HG02571 (cell line): ENCODE data around the gene JARID2.

Source experiments
- ATAC-seq: cut with Tn5 transposase; IDR thresholded peaks from one replicate; pipeline ENCODE4 v1.9.1; 2021; ENCODE audit warnings: mild to moderate bottlenecking, moderate library complexity; ENCODE audit not compliant: unreplicated experiment

The JARID2 gene

DNA sequence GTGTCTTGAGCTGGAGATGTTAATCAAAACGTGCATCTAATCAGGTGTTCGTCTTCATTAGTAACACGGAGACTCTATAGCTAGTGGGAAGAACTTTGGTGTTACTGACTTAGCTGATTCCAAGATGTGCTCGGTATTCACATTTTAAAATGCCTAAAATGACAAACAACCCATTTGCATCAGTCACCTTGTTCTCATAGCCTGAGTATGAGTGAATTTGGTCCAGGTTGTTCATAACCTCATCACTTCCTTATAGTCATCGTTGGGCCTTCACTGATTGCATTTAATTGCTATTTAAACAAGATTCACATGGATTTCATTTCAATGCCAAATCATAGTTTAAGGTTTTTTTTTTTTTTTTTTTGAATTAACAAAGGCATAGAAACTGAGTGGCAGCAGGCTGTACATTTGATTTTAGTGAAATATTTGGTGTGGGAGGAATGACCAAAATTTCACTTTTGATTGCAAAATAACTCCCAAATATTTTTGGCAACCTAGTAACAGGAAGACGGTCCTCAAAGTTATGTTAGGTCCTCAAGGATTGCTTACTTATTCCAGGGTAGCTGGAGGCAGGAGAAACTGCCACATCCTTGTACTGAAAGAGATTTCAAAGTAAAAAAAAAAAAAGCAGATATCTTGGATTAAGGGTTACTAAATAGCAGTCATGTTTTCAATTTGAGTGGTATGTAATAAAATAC lies 104.7 kb downstream of the JARID2 start:
- no peak for ATAC-seq

DNA sequence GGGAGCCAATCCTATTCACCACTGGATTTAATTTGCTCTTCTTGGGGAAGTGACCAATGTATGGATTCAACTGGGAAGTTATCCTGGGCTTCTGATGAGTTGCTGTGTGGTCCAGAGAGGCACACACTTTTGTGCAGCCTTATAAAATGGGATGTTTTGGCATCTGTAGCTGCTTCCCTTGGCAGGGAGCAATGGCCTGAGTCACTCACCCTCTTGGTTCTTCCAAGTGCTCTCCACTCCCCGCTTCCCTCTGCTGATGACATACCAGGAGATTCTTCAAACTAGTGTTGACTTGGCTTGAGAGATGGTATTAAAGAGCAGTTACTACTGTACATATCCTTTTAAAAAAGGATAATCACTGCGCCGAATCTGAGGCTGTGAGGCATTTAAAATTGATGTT lies 105.8 kb downstream of the JARID2 start:
- no peak for ATAC-seq

DNA sequence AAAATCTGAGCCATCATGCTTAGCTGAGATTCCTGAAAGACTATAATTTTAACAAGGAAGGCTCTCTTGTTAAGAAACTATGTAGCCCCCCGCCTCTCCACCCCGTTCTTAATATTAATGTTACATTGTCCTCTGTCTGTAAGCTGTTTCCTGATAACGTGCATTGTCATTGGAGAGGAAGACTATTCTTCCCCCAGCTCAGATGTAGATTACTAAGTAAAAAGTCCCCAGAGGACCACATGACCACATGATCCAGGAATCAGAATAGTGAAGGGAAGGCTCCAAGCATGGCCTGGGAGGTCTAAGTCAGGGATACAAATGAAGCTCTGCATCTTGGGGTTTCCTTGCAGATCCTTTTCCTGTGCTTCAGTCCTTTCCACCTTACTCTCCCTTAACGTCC lies 106.4 kb downstream of the JARID2 start:
- no peak for ATAC-seq

DNA sequence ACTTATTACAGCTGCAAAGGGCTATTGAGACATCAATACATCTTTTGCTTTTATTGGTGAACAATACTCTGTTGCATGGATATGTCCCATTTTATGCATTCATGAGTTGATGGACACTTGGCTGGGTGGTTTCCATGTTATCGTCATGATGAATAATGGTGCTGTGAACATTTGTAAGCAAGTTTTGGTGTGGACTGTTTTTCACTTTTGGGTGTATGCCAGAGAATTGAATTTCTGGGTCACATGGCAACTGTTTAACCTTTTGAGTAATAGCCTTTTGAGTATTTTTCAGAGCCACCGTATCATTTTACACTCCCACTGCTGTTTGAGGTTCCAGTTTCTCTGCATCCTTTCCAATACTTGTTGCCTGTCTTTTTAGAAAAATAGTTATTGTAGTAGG lies 107.0 kb downstream of the JARID2 start:
- no peak for ATAC-seq

DNA sequence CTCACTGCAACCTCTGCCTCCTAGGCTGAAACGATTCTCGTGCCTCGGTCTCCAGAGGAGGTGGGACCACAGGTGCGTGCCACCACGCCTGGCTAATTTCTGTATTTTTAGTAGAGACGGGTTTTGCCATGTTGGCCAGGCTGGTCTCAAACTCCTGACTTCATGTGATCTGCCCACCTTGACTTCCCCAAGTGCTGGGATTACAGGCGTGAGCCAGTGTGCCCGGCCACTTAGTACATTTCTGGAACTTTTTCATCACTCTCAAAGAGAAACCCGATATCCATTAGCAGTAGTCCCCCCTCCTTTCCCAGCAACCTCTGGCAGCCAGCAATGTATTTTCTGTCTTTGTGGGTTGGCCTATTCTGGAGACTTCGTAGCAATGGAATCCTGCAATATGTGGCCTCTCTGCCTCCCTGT lies 109.8 kb downstream of the JARID2 start:
- ATAC-seq = no peak

DNA sequence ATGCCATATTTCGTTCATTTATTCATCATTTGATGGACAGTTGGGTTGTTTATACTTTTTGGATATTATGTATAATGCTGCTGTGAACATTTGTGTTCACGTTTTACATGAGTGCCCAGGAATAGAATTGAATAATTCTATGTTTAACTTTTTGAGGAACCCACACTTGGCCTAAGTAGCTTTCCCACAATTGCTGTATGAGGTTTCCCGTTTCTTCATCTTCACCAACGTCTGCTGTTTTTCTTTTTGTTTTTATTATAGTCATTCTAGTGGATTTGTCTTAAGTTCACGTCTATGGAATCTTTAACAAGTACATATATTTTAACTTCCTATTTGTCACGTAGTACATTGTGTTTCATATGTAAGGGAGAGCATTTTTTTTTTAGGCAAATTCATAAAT lies 110.3 kb downstream of the JARID2 start:
- ATAC-seq = no peak

DNA sequence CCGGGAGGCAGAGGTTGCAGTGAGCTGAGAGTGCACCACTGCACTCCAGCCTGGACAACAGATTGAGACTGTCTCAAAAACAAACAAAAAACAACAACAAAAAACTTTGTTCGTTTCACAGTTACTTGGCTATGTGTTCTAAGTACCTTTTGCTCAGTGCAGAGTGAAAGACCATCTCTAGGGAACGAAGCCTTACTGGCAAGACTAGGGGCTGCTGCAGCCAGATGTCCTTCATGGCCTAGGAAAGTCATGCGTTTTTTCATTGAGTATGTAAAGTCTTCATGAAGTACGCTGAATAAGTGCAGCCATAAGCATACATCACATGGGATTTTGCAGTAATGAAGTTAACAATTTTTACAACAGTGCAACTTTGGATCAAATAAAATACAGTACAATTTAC lies 111.1 kb downstream of the JARID2 start:
- no peak for ATAC-seq

DNA sequence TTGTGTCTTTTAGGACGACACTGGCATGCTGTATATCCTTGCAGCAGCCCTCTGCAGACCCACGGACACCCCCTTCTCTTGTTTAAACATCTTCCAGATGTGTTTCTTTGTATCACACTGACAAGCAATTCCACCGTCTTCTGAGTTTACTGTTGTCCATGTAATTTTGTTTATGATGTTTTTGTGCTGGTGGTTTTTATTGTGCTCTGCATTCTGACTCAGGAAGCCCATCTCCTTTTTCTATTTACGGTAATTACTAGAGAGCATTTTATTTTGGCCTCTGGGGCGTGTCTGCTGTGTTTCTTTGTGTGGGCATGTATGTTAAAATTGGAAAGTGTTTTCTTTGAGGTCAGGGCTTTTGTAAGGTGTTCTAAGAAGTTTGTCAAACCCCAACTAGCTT lies 111.9 kb downstream of the JARID2 start:
- ATAC-seq = no peak

DNA sequence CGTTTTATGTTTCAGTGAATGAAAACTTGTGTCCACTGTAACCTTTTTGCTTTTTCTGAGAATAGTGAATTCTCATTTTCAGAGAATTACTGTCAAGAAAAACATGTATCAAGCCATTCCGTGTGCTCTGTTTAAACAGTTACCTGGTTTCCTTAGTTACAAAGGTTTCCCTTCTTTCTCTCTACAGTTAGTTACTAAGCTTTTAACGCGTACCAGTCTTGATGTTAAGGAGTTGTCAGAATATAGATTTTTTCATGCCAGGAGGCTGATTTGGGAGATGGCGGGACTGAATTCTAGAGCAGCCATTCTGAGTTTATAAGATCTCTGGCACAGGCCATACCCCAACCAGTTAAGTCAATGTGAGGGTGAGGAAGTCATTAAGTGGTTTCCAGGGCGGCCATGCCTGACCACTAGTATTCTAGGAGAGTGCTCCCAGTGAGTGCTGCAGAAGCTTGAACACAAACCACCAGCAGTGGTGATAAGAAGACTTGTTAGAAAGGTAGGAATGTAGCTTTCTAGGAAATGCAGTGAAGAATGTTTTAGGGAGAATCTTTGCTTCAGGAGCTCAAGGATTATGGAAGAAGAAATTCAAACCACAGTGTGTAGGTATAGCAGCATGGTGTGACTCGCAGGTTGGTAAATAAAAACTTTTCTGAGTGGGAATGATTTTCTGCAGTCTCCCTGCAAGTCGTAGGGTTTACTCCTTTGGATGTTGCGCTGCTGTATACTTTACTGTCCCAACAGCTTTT lies 112.9 kb downstream of the JARID2 start:
- no peak for ATAC-seq

DNA sequence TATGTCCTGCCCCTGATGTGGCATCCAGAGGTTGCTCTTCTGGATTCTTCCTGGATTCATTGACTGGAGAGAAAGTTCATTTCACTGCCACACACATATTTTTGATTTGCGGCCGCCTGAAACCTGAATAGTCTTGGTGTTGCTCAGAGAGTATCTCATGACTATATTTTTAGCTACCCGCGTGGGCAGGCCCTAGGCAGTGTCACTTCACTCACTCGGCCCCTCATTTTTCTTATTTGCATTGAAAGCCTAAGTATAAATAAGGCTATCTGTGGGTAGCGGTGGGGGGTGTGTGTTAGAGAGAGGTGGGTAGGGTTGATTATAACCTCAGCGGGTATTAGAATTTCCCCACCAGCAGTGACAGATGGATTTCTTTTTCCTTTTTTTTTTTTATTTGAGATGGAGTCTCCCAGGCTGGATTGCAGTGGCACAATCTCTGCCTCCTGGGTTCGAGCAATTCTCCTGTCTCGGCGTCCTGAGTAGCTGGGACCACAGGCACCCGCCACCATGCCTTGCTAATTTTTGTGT lies 113.5 kb downstream of the JARID2 start:
- ATAC-seq = peak; percentile 77

DNA sequence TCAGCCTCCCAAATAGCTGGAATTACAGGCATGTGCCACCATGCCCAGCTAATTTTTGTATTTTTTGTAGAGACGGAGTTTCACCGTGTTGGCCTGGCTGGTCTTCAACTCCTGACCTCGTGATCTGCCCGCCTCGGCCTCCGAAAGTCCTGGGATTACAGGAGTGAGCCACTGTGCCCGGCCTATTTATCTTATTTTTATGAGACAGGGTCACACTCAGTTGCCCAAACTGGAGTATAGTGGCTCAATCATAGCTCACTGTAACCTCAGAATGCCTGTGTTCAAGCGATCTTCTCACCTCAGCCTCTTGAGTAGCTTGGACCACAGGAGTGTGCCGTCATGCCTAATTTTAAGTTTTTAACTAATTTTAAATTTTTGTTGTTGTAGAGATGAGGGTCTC lies 114.4 kb downstream of the JARID2 start:
- ATAC-seq = no peak

DNA sequence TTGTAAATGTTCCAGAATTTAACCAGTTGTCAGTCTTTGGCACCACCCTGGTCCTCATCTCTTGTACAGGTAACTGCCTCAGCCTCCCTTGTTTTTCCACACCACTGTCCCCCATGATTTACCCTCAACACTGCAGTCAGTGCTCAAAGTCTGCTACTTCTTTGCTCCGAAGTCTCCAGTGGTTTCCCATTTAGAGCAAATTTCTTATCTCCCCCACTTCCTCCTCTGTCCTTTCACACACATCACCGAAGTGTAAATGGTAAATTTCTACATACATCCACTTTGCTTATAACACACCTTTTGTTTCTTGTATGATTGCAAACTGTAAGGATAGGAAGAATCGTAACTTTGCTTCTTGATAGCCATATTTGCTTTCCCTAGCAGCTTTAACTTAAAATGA lies 115.3 kb downstream of the JARID2 start:
- no peak for ATAC-seq

DNA sequence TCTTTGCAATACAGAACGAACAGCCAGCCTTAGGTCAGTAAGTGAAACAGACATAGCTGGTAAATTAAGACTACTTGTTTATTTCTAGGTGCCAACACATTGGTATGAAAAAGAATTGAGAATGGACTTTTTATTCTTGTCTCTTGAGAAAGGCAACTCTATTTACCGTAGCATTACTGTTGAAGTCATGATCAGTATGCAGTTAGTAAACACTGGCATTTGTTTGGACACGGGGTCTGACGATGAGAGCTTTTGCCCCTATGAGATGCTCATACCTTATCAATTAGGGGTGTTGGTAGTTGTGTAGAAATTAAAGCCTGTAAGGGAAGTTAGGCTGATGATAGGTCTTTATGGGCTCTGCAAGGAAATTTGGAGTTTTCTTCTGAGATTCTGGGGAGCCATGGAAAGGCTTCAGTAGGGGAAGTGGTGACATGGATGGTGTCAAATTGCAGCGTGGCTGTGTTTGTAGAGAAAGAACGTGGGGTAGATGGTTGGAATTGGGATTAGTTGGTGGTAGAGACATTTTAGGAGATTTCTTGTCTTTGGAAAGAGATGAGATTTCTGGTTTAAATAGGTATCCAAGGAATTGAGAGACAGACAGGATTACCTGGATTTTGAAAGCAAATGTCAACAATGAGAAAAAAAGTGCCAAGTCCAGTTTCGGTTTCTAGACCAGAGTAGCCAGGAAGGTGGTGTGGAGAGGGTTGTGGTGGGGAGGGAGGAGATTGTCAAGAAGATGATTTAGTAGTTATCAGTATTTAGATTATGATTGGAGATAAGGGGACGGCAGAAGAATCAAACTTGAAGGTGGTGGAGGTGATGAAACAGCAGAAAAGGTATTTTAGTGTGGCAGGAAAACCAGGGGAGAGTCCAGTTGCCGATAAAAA lies 116.6 kb downstream of the JARID2 start:
- ATAC-seq = no peak

DNA sequence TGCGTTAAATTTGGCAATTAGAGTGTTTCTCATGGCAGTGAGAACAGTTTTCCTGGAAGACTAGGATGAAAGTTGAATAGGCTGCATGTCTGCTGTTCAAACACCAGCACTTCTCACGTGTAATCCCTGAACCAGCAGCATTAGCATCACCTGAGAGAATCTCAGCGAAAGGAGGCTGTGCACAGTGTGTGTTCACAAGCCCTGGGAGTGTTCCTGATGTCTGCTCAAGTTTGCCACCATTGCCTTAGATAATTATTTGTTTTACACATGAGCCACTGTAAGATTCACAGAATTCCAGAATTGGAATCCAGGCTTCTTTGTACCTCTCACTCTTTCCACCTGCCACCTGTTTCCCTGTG lies 117.3 kb downstream of the JARID2 start:
- no peak for ATAC-seq

DNA sequence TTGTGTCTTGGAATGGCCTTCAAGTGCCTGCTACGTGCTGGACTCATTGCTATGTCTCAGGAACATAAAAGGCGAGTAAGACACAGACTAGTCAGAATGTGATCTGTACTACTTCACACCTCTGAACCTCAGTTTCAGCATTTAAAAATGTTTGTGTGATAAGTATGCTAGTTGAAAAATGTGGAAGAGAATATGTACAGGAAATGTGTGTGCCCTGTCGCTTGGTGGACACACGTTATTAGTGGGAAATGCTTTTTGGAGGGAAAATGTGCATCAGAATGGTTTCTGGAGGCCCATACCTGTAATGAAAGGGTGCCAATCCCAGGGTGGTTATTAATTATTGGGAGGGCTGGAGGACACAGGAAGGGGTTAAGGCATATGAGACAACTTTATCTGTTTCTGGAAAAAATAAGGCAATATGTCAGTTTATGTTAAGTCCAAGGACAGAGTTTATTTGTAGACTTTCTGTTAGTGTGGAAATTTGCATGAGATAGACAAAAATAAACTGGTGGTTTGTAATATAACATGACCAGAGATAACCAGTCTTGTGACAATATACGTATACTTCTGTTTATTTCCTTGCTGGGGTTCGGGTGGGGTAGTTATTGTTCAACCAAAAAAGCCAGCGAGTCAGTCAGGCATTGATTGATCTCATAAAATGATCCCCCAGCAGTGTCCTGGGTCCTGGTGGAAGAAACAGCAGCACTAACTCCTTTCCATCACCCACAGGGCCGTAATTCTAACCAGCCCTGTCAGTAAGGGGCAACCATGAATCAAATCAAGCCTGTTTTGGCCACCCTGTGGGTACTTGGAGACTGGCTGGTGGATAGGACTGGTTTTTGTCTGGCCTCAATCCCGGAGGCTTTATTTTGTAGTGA lies 117.9 kb downstream of the JARID2 start:
- ATAC-seq = no peak

DNA sequence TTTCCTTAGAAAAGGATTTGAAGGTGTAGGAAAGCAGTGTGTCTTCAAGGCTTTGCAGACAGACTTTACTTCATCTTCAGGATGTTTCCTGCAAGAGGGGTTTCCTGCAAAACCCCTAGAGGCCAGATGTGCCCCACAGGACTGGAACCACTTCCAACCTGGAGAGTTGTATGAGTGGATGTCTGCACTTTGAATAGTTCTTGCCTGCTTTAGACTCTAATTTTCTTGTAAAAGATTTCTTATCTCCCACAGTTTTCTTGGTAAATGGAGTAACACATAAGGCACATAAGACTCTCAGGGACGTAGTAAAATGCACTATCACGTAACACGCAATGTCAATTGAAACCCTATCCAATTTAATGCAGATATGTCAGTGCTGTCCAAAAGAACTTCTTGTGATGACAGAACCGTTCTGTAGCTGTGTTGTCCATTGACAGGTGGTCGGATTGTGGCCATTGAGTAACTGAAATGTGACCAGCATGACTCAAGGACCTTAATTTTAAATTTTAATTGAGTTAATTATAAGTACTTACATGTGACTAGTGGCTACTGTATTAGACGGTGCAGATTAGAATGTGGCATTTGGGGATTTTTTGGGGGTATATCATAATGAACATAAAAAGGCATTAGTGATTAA lies 118.7 kb downstream of the JARID2 start:
- ATAC-seq = no peak

DNA sequence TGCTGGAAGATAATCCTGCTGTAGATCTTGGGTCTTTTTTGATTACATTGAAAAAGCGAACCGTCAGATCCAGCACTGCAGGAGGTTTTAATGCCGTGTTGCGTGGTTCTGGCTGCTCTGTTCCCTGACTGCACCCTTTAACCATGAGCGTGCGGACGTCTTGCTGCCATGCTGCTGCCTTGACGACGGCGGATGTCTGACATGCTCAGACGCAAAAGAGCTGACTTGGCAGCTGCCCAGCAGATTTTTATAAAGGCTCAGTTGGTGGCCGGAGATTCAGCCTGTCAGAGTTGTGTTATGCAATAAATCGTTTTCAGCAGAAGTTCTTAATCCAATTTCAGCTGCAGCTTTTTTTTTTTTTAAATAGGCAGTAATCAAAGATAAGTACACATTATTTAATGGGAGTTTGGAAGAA lies 119.4 kb downstream of the JARID2 start:
- no peak for ATAC-seq

DNA sequence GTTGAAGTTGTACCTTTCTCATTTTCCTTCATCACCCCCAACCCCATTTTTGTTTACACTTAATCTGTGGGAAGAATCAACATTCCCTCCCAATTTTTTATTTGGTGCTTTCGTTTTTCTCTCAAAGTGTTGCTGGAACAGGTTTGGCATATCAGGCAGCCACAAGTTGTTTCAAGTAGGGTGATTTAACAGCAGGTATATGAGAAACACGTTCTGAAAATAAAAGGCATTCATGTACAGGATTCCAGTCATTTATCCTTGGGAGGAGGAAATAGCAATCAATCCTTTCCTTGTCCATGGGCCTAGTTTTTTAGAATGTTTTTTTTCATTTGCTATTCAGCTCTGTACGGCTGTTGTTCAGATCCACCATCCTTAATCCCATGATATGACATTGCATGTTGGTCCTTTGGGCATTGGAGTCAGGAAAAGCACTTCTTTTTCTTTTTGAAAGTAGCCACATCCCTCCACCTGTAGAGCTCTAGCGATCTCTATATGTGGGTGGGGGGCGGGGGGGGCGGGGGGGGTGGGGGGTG lies 120.2 kb downstream of the JARID2 start:
- ATAC-seq = no peak

DNA sequence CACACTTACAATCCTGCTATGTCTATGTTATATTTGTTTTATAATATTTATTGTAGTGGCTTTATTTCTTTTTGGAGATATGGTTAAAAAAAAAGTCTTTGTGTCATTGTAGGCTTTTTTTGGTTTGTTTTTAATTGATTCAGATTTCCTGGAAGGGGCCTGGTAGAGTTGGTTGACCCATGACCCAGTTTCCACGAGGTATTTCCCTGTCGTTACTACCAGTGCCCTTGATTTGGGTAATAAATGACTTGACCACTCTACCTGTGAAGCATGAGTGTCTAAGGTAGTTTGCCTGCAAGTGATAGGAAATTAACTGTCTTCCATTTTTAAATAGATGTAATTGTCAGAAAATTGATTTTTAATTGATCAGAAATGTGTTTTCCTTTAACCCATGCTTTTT lies 121.0 kb downstream of the JARID2 start:
- no peak for ATAC-seq

DNA sequence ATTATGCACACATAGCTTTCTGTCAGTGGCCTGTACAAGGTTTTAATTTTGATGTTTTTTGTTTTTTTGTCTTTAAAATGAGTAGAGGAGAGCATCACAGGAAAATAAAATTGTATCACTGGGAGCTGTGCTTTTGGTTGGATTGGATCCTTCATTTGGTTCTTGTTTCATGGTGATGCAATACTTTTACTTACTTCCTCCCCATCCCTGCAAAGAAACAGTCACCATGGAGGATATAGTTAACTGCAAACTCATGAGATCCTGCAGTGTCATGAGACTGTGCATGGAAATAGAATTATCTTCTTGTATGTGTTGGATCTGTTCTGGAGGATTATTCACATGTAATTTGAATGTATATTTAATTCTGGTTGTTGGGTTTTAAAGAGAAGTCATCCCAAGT lies 122.3 kb downstream of the JARID2 start:
- no peak for ATAC-seq
